ENCODE measurements around the gene DCAF15.

GRCh38 chr19:13951043-13951442 is 1.3 kb upstream of the DCAF15 start:
- TF ChIP-seq CTCF (IDR thresholded peaks at IDR 0.05) (no peak), POLR2A (IDR thresholded peaks at IDR 0.05) (no peak)

All from uterus (tissue), 2 donors.